ENCODE measurements around the gene SUSD3.

Gene SUSD3

GRCh38 chr9:93061260-93061751 lies 2.8 kb downstream of the SUSD3 start:
- H3K27ac ChIP-seq (ENCODE audit: low read depth, low read length), result peak overlapping the region; percentile 93
- H3F3A ChIP-seq (ENCODE audit: control insufficient read depth, insufficient read depth), result peaks cover 54% of the 10 kb centered on the region
- peak overlapping the region; percentile 87 for H3K4me3 ChIP-seq (ENCODE audit: low read length)
- peaks cover 53% of the 10 kb centered on the region for H3K36me3 ChIP-seq (ENCODE audit: control insufficient read depth, low read length)
- peaks cover 90% of the 10 kb centered on the region for H3K4me1 ChIP-seq (ENCODE audit: control insufficient read depth, low read length)
- no peaks in the 10 kb centered on the region for H3K9me3 ChIP-seq (ENCODE audit: control insufficient read depth, insufficient read depth, low read length)
- H3K9me2 ChIP-seq (replicated peaks; ENCODE audit: control insufficient read depth, low read length), result no peaks in the 10 kb centered on the region
- H3K4me2 ChIP-seq (ENCODE audit: low read length), result peak overlapping the region; percentile 94
- TF ChIP-seq CTCF (IDR thresholded peaks at IDR 0.05; ENCODE audit: low read depth, low read length, poor library complexity, severe bottlenecking), result no peak
- TF ChIP-seq EZH2phosphoT487 (IDR thresholded peaks at IDR 0.05; ENCODE audit: borderline replicate concordance, low read length), result no peak
- H3K79me2 ChIP-seq (ENCODE audit: control insufficient read depth, low read length), result peaks cover 61% of the 10 kb centered on the region
- H3K27me3 ChIP-seq (ENCODE audit: control insufficient read depth, low read length), result no peaks in the 10 kb centered on the region
- no peaks in the 10 kb centered on the region for H4K20me1 ChIP-seq (ENCODE audit: control insufficient read depth, insufficient read depth, low read depth, low read length)

- Histone ChIP-seq H3K79me2 (ENCODE audit: control insufficient read depth, low read length) (peaks cover 67% of the 10 kb centered on the region), H3K36me3 (ENCODE audit: control insufficient read depth, low read length) (peaks cover 56% of the 10 kb centered on the region), H4K20me1 (ENCODE audit: control insufficient read depth, insufficient read depth, low read depth, low read length) (no peaks in the 10 kb centered on the region), H3K9me2 (replicated peaks; ENCODE audit: control insufficient read depth, low read length) (no peaks in the 10 kb centered on the region), H3F3A (ENCODE audit: control insufficient read depth, insufficient read depth) (peaks cover 48% of the 10 kb centered on the region), H3K4me2 (ENCODE audit: low read length) (peak overlapping the region; percentile 94), H3K4me1 (ENCODE audit: control insufficient read depth, low read length) (peaks cover 87% of the 10 kb centered on the region), H3K27me3 (ENCODE audit: control insufficient read depth, low read length) (no peaks in the 10 kb centered on the region), H3K9me3 (ENCODE audit: control insufficient read depth, insufficient read depth, low read length) (no peaks in the 10 kb centered on the region), H3K4me3 (ENCODE audit: low read length) (peak overlapping the region; percentile 87), H3K27ac (ENCODE audit: low read depth, low read length) (peak overlapping the region; percentile 93)
- TF ChIP-seq EZH2phosphoT487 (IDR thresholded peaks at IDR 0.05; ENCODE audit: borderline replicate concordance, low read length) (no peak), CTCF (IDR thresholded peaks at IDR 0.05; ENCODE audit: low read depth, low read length, poor library complexity, severe bottlenecking) (peak; percentile 54)
Observed at GRCh38 chr9:93061791-93062763, 3.6 kb downstream of the SUSD3 start.

- Histone ChIP-seq H3K9me3 (ENCODE audit: control insufficient read depth, insufficient read depth, low read length) (no peaks in the 10 kb centered on the region), H3K4me2 (ENCODE audit: low read length) (peak overlapping the region; percentile 94), H3K79me2 (ENCODE audit: control insufficient read depth, low read length) (peaks cover 88% of the 10 kb centered on the region), H4K20me1 (ENCODE audit: control insufficient read depth, insufficient read depth, low read depth, low read length) (no peaks in the 10 kb centered on the region), H3K27ac (ENCODE audit: low read depth, low read length) (peak overlapping the region; percentile 93), H3K36me3 (ENCODE audit: control insufficient read depth, low read length) (peaks cover 77% of the 10 kb centered on the region), H3K4me3 (ENCODE audit: low read length) (peak overlapping the region; percentile 87), H3F3A (ENCODE audit: control insufficient read depth, insufficient read depth) (peaks cover 32% of the 10 kb centered on the region), H3K9me2 (replicated peaks; ENCODE audit: control insufficient read depth, low read length) (no peaks in the 10 kb centered on the region), H3K27me3 (ENCODE audit: control insufficient read depth, low read length) (no peaks in the 10 kb centered on the region), H3K4me1 (ENCODE audit: control insufficient read depth, low read length) (peaks cover 63% of the 10 kb centered on the region)
- no peak for TF ChIP-seq EZH2phosphoT487 (IDR thresholded peaks at IDR 0.05; ENCODE audit: borderline replicate concordance, low read length)
- no peak for TF ChIP-seq CTCF (IDR thresholded peaks at IDR 0.05; ENCODE audit: low read depth, low read length, poor library complexity, severe bottlenecking)
Observed at GRCh38 chr9:93064392-93065134, 6.1 kb downstream of the SUSD3 start.
